Uterus (tissue), 2 donors: ENCODE data around the gene SH3RF3.

ENCODE experiments used
- CTCF ChIP-seq, 4 experiments: fragments of 200-600 bp in 2 of 4; fragments of 450-650 bp in 2 of 4; sonication (generic) in 2 of 4; IDR thresholded peaks; one replicate each; pipeline ENCODE4 v1.5.1; 2016 to 2019; ENCODE audit warnings: antibody characterized with exemption in 4 of 4, mild to moderate bottlenecking in 2 of 4, moderate library complexity in 1 of 4
- POLR2A ChIP-seq, 2 donors: fragments of 450-650 bp; IDR thresholded peaks; one replicate each; pipeline ENCODE4 v1.6.1; 2016; ENCODE audit warnings: antibody characterized with exemption in 2 of 2, mild to moderate bottlenecking in 1 of 2, moderate library complexity in 1 of 2

- TF ChIP-seq CTCF (IDR thresholded peaks at IDR 0.05), result no peak
- TF ChIP-seq POLR2A (IDR thresholded peaks at IDR 0.05), result no peak
Observed at GRCh38 chr2:109473616-109474318, 344.8 kb downstream of the SH3RF3 start.
